WTC11 (cell line): Measurements from ENCODE around the gene KIF13A. TPM values are rescaled to one million over a fixed set of nuclear protein-coding genes. Genes with fewer than 3 reads are reported as not detected.

Experiments
- ATAC-seq: fragments of 200-7000 bp; cut with Tn5 transposase; 2 replicates; pipeline ENCODE4 v1.10.0; 2021; ENCODE audit warnings: mild to moderate bottlenecking, moderate library complexity
- CTCF ChIA-PET: fragments of 300-600 bp; sonication (Branson Sonifier 250); formaldehyde crosslinking; loops from one replicate; lab custom pipeline; 2021; ENCODE audit warnings: antibody characterized with exemption; lab: Charles Lee
- POLR2A ChIA-PET: fragments of 350-600 bp; sonication (Branson Sonifier 250); formaldehyde crosslinking; loops from one replicate; lab custom pipeline; 2021; ENCODE audit warnings: antibody characterized with exemption; lab: Charles Lee
- DNase-seq: peaks from one replicate; pipeline ENCODE4 v3.0.0; 2021; ENCODE audit warnings: low spot score
- H3K27ac Mint-ChIP-seq: 2 replicates; pipeline ENCODE4 v1.8.0; 2021; ENCODE audit warnings: mixed read lengths
- H3K27me3 Mint-ChIP-seq: 2 replicates; pipeline ENCODE4 v1.8.0; 2021; ENCODE audit warnings: low read depth, mild to moderate bottlenecking, moderate library complexity, mixed read lengths
- H3K36me3 Mint-ChIP-seq: 2 replicates; pipeline ENCODE4 v1.8.0; 2021; ENCODE audit warnings: mixed read lengths
- H3K4me1 Mint-ChIP-seq: 2 replicates; pipeline ENCODE4 v1.8.0; 2022; ENCODE audit warnings: mixed read lengths
- H3K4me3 Mint-ChIP-seq: 2 replicates; pipeline ENCODE4 v1.8.0; 2021; ENCODE audit warnings: mild to moderate bottlenecking, moderate library complexity, mixed read lengths
- H3K9me3 Mint-ChIP-seq: 2 replicates; pipeline ENCODE4 v1.8.0; 2021; ENCODE audit warnings: mixed read lengths
- ATF1 ChIP-seq: sonication (generic); formaldehyde crosslinking; IDR thresholded peaks from 2 replicates; pipeline ENCODE4 v1.8.1; 2023; ENCODE audit warnings: mild to moderate bottlenecking, moderate library complexity, missing genetic modification reagents
- CBFB ChIP-seq: sonication (generic); formaldehyde crosslinking; IDR thresholded peaks from 2 replicates; pipeline ENCODE4 v1.8.1; 2022; ENCODE audit warnings: mild to moderate bottlenecking, low read depth, missing genetic modification reagents
- HMGA2 ChIP-seq: fragments of 250-450 bp; sonication (Bioruptor Pico); IDR thresholded peaks from 2 replicates; pipeline ENCODE4 v1.4.0; 2021; ENCODE audit warnings: mild to moderate bottlenecking, moderate library complexity
- MYBL2 ChIP-seq: sonication (generic); formaldehyde crosslinking; IDR thresholded peaks from 2 replicates; pipeline ENCODE4 v1.8.1; 2023; ENCODE audit warnings: mild to moderate bottlenecking, moderate library complexity, missing genetic modification reagents
- SOX15 ChIP-seq: fragments of 250-450 bp; sonication (Bioruptor Pico); IDR thresholded peaks from 2 replicates; pipeline ENCODE4 v1.9.0; 2021; ENCODE audit warnings: mild to moderate bottlenecking
- SP1 ChIP-seq: sonication (generic); formaldehyde crosslinking; conservative IDR thresholded peaks from 2 replicates; pipeline ENCODE4 v1.8.1; 2022; ENCODE audit warnings: missing genetic modification reagents
- TP53 ChIP-seq: sonication (generic); formaldehyde crosslinking; IDR thresholded peaks from 2 replicates; pipeline ENCODE4 v1.8.1; 2023; ENCODE audit warnings: mild to moderate bottlenecking, missing genetic modification reagents
- ZNF121 ChIP-seq: sonication (generic); formaldehyde crosslinking; IDR thresholded peaks from 2 replicates; pipeline ENCODE4 v1.8.0; 2023; ENCODE audit warnings: missing genetic modification reagents
- ZNF232 ChIP-seq: sonication (generic); formaldehyde crosslinking; IDR thresholded peaks from 2 replicates; pipeline ENCODE4 v1.8.0; 2022; ENCODE audit warnings: mild to moderate bottlenecking, missing genetic modification reagents
- total RNA-seq: library from RNA; stranded (reverse); gene quantifications from 3 replicates; pipeline ENCODE4 v1.2.3, GENCODE V29; 2021
- TF ChIP-seq, protein P1 (sequence below): sonication (generic); formaldehyde crosslinking; IDR thresholded peaks from 2 replicates; pipeline ENCODE4 v1.8.1; 2023; ENCODE audit warnings: mild to moderate bottlenecking, missing genetic modification reagents, moderate library complexity
- TF ChIP-seq, protein P2 (sequence below): fragments of 250-450 bp; sonication (Bioruptor Pico); IDR thresholded peaks from 2 replicates; pipeline ENCODE4 v1.9.0; 2021; ENCODE audit warnings: mild to moderate bottlenecking
- TF ChIP-seq, protein P3 (sequence below): sonication (generic); formaldehyde crosslinking; conservative IDR thresholded peaks from 2 replicates; pipeline ENCODE4 v1.8.1; 2023; ENCODE audit warnings: mild to moderate bottlenecking, low read depth, missing genetic modification reagents, moderate library complexity
- TF ChIP-seq, protein P4 (sequence below): sonication (generic); formaldehyde crosslinking; IDR thresholded peaks from 2 replicates; pipeline ENCODE4 v1.8.1; 2022; ENCODE audit warnings: mild to moderate bottlenecking, moderate library complexity, missing genetic modification reagents
- TF ChIP-seq, protein P5 (sequence below): sonication (generic); formaldehyde crosslinking; IDR thresholded peaks from 2 replicates; pipeline ENCODE4 v1.8.1; 2023; ENCODE audit warnings: mild to moderate bottlenecking, missing genetic modification reagents, moderate library complexity
- TF ChIP-seq, protein P6 (sequence below): fragments of 250-450 bp; sonication (Bioruptor Pico); IDR thresholded peaks from 2 replicates; pipeline ENCODE4 v1.9.0; 2021; ENCODE audit warnings: mild to moderate bottlenecking, borderline replicate concordance
- TF ChIP-seq, protein P7 (sequence below): sonication (generic); formaldehyde crosslinking; IDR thresholded peaks from 2 replicates; pipeline ENCODE4 v1.8.1; 2023; ENCODE audit warnings: mild to moderate bottlenecking, missing genetic modification reagents, borderline replicate concordance
- TF ChIP-seq, protein P8 (sequence below): fragments of 250-450 bp; sonication (Bioruptor Pico); IDR thresholded peaks from 2 replicates; pipeline ENCODE4 v1.9.0; 2021; ENCODE audit warnings: moderate library complexity, mild to moderate bottlenecking, inconsistent platforms, borderline replicate concordance

Gene KIF13A
- total RNA-seq, 1 experiment from 2014 or later, result 32.7 TPM

DNA sequence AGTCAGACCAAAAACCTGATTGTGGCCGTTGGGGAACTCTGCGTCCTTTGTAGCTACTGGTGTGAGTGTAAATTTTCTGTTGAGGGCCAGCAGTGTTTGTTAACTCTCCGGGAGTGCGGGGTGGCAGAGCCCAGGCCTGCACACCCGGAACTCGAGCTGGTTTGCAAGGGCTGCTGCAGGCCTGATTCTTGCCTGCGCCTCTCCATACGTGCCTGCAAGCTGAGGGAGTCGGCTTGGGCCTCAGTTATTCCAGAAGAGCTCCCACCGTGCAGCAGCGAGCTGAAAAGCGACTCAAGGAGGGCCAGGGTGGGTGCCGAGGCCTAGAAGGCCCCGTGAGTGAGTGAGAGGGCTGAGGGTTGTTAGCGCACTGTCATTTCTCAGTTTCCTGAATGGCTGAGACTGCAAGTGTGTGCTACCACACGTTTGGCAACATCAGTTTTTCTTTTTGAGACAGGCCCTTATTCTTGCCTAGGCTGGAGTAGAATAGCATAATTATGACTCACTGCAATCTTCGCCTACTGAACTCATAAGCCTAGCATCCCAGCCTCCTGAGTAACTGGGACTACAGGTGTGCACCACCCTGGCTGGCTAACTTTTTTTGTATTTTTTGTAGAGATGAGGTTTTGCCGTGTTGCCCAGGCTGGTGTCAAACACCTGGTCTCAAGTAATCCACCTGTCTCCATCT is 33.9 kb upstream of the KIF13A start:
- H3K27me3 Mint-ChIP-seq, result no peaks in the 10 kb centered on the region
- 0 out of 2 replicates have a peak overlapping the region, but pooled peaks have one; percentile 50 for H3K27ac Mint-ChIP-seq
- ATAC-seq (no peak), DNase-seq (no peak)
- no peak overlapping the region for H3K4me3 Mint-ChIP-seq
- H3K4me1 Mint-ChIP-seq, result peaks cover 54% of the 10 kb centered on the region
- H3K9me3 Mint-ChIP-seq, result peaks cover 6% of the 10 kb centered on the region
- TF ChIP-seq ZNF232 (CRISPR knock-in tag) (no peak), TP53 (CRISPR knock-in tag) (no peak), CBFB (CRISPR knock-in tag) (no peak), SP1 (CRISPR knock-in tag) (no peak), HMGA2 (CRISPR knock-in tag) (no peak), ATF1 (no peak), MYBL2 (CRISPR knock-in tag) (no peak), SOX15 (CRISPR knock-in tag) (no peak), ZNF121 (CRISPR knock-in tag) (no peak)
- TF ChIP-seq, protein P1, sequence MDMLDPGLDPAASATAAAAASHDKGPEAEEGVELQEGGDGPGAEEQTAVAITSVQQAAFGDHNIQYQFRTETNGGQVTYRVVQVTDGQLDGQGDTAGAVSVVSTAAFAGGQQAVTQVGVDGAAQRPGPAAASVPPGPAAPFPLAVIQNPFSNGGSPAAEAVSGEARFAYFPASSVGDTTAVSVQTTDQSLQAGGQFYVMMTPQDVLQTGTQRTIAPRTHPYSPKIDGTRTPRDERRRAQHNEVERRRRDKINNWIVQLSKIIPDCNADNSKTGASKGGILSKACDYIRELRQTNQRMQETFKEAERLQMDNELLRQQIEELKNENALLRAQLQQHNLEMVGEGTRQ (CRISPR knock-in tag), result no peak
- TF ChIP-seq, protein P2, sequence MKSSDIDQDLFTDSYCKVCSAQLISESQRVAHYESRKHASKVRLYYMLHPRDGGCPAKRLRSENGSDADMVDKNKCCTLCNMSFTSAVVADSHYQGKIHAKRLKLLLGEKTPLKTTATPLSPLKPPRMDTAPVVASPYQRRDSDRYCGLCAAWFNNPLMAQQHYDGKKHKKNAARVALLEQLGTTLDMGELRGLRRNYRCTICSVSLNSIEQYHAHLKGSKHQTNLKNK (CRISPR knock-in tag), result no peak
- TF ChIP-seq, protein P3, sequence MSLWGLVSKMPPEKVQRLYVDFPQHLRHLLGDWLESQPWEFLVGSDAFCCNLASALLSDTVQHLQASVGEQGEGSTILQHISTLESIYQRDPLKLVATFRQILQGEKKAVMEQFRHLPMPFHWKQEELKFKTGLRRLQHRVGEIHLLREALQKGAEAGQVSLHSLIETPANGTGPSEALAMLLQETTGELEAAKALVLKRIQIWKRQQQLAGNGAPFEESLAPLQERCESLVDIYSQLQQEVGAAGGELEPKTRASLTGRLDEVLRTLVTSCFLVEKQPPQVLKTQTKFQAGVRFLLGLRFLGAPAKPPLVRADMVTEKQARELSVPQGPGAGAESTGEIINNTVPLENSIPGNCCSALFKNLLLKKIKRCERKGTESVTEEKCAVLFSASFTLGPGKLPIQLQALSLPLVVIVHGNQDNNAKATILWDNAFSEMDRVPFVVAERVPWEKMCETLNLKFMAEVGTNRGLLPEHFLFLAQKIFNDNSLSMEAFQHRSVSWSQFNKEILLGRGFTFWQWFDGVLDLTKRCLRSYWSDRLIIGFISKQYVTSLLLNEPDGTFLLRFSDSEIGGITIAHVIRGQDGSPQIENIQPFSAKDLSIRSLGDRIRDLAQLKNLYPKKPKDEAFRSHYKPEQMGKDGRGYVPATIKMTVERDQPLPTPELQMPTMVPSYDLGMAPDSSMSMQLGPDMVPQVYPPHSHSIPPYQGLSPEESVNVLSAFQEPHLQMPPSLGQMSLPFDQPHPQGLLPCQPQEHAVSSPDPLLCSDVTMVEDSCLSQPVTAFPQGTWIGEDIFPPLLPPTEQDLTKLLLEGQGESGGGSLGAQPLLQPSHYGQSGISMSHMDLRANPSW (CRISPR knock-in tag), result no peak
- TF ChIP-seq, protein P4, sequence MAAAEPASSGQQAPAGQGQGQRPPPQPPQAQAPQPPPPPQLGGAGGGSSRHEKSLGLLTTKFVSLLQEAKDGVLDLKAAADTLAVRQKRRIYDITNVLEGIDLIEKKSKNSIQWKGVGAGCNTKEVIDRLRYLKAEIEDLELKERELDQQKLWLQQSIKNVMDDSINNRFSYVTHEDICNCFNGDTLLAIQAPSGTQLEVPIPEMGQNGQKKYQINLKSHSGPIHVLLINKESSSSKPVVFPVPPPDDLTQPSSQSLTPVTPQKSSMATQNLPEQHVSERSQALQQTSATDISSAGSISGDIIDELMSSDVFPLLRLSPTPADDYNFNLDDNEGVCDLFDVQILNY (CRISPR knock-in tag), result no peak
- TF ChIP-seq, protein P5, sequence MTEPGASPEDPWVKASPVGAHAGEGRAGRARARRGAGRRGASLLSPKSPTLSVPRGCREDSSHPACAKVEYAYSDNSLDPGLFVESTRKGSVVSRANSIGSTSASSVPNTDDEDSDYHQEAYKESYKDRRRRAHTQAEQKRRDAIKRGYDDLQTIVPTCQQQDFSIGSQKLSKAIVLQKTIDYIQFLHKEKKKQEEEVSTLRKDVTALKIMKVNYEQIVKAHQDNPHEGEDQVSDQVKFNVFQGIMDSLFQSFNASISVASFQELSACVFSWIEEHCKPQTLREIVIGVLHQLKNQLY (CRISPR knock-in tag), result no peak
- TF ChIP-seq, protein P6, sequence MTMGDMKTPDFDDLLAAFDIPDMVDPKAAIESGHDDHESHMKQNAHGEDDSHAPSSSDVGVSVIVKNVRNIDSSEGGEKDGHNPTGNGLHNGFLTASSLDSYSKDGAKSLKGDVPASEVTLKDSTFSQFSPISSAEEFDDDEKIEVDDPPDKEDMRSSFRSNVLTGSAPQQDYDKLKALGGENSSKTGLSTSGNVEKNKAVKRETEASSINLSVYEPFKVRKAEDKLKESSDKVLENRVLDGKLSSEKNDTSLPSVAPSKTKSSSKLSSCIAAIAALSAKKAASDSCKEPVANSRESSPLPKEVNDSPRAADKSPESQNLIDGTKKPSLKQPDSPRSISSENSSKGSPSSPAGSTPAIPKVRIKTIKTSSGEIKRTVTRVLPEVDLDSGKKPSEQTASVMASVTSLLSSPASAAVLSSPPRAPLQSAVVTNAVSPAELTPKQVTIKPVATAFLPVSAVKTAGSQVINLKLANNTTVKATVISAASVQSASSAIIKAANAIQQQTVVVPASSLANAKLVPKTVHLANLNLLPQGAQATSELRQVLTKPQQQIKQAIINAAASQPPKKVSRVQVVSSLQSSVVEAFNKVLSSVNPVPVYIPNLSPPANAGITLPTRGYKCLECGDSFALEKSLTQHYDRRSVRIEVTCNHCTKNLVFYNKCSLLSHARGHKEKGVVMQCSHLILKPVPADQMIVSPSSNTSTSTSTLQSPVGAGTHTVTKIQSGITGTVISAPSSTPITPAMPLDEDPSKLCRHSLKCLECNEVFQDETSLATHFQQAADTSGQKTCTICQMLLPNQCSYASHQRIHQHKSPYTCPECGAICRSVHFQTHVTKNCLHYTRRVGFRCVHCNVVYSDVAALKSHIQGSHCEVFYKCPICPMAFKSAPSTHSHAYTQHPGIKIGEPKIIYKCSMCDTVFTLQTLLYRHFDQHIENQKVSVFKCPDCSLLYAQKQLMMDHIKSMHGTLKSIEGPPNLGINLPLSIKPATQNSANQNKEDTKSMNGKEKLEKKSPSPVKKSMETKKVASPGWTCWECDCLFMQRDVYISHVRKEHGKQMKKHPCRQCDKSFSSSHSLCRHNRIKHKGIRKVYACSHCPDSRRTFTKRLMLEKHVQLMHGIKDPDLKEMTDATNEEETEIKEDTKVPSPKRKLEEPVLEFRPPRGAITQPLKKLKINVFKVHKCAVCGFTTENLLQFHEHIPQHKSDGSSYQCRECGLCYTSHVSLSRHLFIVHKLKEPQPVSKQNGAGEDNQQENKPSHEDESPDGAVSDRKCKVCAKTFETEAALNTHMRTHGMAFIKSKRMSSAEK (CRISPR knock-in tag), result no peak
- TF ChIP-seq, protein P7, sequence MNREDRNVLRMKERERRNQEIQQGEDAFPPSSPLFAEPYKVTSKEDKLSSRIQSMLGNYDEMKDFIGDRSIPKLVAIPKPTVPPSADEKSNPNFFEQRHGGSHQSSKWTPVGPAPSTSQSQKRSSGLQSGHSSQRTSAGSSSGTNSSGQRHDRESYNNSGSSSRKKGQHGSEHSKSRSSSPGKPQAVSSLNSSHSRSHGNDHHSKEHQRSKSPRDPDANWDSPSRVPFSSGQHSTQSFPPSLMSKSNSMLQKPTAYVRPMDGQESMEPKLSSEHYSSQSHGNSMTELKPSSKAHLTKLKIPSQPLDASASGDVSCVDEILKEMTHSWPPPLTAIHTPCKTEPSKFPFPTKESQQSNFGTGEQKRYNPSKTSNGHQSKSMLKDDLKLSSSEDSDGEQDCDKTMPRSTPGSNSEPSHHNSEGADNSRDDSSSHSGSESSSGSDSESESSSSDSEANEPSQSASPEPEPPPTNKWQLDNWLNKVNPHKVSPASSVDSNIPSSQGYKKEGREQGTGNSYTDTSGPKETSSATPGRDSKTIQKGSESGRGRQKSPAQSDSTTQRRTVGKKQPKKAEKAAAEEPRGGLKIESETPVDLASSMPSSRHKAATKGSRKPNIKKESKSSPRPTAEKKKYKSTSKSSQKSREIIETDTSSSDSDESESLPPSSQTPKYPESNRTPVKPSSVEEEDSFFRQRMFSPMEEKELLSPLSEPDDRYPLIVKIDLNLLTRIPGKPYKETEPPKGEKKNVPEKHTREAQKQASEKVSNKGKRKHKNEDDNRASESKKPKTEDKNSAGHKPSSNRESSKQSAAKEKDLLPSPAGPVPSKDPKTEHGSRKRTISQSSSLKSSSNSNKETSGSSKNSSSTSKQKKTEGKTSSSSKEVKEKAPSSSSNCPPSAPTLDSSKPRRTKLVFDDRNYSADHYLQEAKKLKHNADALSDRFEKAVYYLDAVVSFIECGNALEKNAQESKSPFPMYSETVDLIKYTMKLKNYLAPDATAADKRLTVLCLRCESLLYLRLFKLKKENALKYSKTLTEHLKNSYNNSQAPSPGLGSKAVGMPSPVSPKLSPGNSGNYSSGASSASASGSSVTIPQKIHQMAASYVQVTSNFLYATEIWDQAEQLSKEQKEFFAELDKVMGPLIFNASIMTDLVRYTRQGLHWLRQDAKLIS (CRISPR knock-in tag), result no peak
- TF ChIP-seq, protein P8, sequence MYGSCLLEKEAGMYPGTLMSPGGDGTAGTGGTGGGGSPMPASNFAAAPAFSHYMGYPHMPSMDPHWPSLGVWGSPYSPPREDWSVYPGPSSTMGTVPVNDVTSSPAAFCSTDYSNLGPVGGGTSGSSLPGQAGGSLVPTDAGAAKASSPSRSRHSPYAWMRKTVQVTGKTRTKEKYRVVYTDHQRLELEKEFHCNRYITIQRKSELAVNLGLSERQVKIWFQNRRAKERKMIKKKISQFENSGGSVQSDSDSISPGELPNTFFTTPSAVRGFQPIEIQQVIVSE (CRISPR knock-in tag), result no peak
- peaks cover 2% of the 10 kb centered on the region for H3K36me3 Mint-ChIP-seq
- POLR2A ChIA-PET, result interaction anchor here (0.6 kb wide), 1 partner anchor 814 kb away, joined by 4 read pairs; no protein-coding TSS in a partner anchor
- CTCF ChIA-PET, result interaction anchor here (0.6 to 0.9 kb wide), 2 partner anchors 41 to 188 kb away, joined by 3 read pairs; no protein-coding TSS in a partner anchor
